ENCODE measurements around the gene RAB44. TPM values are rescaled to one million over a fixed set of nuclear protein-coding genes. Genes with fewer than 3 reads are reported as not detected.
"Not testable (repeated sequence)": the region's sequence is repeated elsewhere in the genome, so short reads cannot be mapped to it uniquely, and the experiment has no call there.

The RAB44 gene
- total RNA-seq, 2 donors from 2014 or later, result 0.14 to 0.45 TPM

DNA sequence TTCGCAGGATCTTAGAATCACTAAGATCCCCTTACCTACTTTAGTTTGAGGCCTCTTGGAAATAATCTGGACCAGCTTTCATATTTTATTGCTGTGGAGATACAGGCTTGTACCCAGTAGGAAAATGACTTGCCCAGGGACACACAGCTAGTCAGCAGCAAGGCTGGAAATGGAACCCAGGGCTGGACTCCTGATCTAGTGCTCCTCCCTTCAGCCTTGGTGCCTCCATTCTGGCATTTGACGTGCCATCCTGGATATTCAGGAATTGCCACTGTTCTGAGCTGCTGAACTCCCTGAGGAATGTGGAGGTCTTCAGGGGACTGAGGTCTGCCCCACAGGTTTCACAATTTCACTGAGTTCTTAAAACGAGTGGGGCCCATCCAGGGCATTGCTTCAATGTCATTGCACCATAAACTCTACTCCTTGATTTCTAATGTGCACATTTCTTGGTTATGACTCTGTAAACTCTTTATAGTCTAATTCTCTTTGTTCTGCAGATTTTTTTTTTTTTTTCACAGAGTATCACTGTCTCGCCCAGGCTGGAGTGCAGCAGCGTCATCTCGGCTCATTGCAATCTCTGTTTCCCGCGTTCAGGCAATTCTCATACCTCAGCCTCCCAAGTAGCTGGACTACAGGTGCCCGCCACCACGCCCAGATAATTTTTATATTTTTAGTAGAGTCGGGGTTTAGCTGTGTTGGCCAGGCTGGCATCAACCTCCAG is 45.8 kb upstream of the RAB44 start:
- Histone ChIP-seq H3K27me3 (replicated peaks; ENCODE audit: insufficient read depth) (no peaks in the 10 kb centered on the region), H3K4me3 (no peak overlapping the region), H3K9me3 (no peaks in the 10 kb centered on the region), H3K36me3 (no peaks in the 10 kb centered on the region), H3K4me1 (replicated peaks) (peaks cover 3% of the 10 kb centered on the region), H3K27ac (no peak overlapping the region)
- intact Hi-C loops (cut with DNase I), result no loop called here
- 81% methylated on average over 11 of the region's 11 CpGs for WGBS
- TF ChIP-seq, protein P1, sequence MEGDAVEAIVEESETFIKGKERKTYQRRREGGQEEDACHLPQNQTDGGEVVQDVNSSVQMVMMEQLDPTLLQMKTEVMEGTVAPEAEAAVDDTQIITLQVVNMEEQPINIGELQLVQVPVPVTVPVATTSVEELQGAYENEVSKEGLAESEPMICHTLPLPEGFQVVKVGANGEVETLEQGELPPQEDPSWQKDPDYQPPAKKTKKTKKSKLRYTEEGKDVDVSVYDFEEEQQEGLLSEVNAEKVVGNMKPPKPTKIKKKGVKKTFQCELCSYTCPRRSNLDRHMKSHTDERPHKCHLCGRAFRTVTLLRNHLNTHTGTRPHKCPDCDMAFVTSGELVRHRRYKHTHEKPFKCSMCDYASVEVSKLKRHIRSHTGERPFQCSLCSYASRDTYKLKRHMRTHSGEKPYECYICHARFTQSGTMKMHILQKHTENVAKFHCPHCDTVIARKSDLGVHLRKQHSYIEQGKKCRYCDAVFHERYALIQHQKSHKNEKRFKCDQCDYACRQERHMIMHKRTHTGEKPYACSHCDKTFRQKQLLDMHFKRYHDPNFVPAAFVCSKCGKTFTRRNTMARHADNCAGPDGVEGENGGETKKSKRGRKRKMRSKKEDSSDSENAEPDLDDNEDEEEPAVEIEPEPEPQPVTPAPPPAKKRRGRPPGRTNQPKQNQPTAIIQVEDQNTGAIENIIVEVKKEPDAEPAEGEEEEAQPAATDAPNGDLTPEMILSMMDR (IDR thresholded peaks at IDR 0.05), result no peak
- TF ChIP-seq POLR2AphosphoS5 (IDR thresholded peaks at IDR 0.05), result no peak
- no peak for TF ChIP-seq POLR2A (IDR thresholded peaks at IDR 0.05)
- DNase-seq (ENCODE audit: low spot score), result no peak

DNA sequence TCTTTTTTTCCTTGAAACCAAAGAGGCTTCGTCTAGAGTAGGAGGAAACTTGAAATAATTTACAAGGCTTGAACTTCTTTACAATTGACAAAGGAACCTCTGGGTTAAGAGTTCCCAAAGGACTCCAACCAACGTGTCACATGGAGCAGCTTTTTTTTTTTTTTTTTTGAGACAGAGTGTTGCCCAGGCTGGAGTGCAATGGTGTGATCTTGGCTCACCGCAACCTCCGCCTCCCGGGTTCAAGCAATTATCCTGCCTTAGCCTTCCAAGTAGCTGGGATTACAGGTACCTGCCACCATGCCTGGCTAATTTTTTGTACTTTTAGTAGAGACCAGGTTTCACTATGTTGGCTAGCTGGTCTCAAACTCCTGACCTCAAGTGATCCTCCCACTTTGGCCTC is 43.2 kb upstream of the RAB44 start:
- H3K4me1 ChIP-seq (replicated peaks); intact Hi-C loops (cut with DNase I); H3K36me3 ChIP-seq; H3K27me3 ChIP-seq (replicated peaks; ENCODE audit: insufficient read depth); H3K27ac ChIP-seq; DNase-seq (ENCODE audit: low spot score); H3K9me3 ChIP-seq; H3K4me3 ChIP-seq: not testable (repeated sequence)
- 78% methylated on average over 5 of the region's 5 CpGs for WGBS

DNA sequence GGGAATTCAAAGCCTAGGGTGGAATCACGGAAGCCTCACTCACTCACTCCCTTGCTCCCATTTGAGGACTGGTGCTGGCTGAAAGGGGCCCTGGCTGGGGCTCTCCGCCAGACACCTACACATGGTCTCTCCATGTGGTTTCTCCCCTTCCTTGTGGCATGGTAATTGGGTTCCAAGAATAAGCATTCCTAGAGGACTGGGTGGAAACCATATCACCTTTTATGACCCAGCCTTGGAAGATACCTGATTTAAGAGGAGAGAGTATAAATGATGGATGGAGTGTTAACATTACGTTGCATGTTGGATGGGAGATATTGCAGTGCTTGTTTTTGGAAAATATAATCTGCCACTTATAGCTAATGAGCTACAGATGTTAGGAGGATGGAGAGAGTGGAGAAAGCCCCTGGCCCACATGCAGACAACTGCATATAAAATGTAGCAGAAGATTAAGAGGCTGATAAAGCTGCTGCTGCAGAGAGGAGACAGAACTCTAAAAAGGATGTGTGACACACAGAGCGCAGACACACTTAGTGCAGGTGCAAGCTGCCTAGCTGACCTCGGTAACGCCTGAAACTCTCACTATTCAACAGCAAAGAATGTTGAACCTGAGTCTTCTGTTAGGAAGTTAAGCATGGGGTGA is 42.4 kb upstream of the RAB44 start:
- 61% methylated on average over 6 of the region's 6 CpGs for WGBS

DNA sequence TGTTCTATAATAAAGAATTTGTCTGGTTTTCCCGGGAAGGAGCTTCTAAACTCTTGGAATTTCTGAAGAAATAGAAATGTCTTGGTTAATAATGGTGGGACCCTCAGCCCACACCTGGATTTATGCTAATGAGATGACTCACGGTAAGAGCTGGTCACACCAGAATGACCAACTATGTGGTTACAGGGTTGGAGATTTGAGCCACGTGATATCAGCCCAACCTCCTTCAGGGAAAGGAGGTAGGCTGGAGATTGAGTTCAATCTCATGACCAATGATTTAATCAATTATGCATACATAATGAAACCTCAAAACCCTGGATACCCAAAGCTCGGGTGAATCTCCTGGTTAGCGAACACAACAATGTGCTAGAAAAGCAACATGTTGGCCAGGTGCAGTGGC is 41.2 kb upstream of the RAB44 start:
- no peak overlapping the region for H3K4me3 ChIP-seq
- H3K27me3 ChIP-seq (replicated peaks; ENCODE audit: insufficient read depth), result no peaks in the 10 kb centered on the region
- TF ChIP-seq, protein P1 (IDR thresholded peaks at IDR 0.05), result no peak
- TF ChIP-seq POLR2A (IDR thresholded peaks at IDR 0.05), result no peak
- TF ChIP-seq POLR2AphosphoS5 (IDR thresholded peaks at IDR 0.05), result no peak
- 90% methylated on average over 5 of the region's 5 CpGs for WGBS
- intact Hi-C loops (cut with DNase I), result no loop called here
- H3K4me1 ChIP-seq (replicated peaks), result no peaks in the 10 kb centered on the region
- no peaks in the 10 kb centered on the region for H3K9me3 ChIP-seq
- H3K27ac ChIP-seq, result no peak overlapping the region
- no peaks in the 10 kb centered on the region for H3K36me3 ChIP-seq
- DNase-seq (ENCODE audit: low spot score), result no peak

More for the DNA sequence above, 42.4 kb upstream of the RAB44 start:
- Histone ChIP-seq H3K9me3 (no peaks in the 10 kb centered on the region), H3K27ac (no peak overlapping the region), H3K27me3 (replicated peaks; ENCODE audit: insufficient read depth) (no peaks in the 10 kb centered on the region), H3K36me3 (no peaks in the 10 kb centered on the region), H3K4me1 (replicated peaks) (peaks cover 3% of the 10 kb centered on the region), H3K4me3 (no peak overlapping the region)
- intact Hi-C loops (cut with DNase I), result no loop called here
- no peak for DNase-seq (ENCODE audit: low spot score)
- TF ChIP-seq POLR2AphosphoS5 (IDR thresholded peaks at IDR 0.05), result no peak
- TF ChIP-seq, protein P1 (IDR thresholded peaks at IDR 0.05), result no peak
- no peak for TF ChIP-seq POLR2A (IDR thresholded peaks at IDR 0.05)

DNA sequence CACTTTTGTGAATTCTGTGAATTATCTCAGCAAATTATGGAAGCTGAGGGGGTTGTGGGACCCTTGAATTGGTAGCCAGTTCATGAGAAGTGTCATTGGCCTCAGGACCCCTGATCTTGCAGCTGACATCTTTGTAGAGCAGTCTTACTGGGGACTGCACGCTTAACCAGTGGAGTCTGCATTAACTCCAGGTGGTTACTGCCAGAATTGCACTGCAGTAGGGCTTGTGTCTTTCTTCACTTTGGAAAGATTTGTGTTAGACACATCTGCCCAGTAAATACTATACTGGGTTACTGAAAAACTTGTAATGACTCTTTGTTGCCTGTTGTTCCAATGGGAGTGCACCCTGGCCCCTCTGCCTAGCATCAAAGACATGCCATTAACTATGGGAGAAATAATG is 40.4 kb upstream of the RAB44 start:
- no peaks in the 10 kb centered on the region for H3K27me3 ChIP-seq (replicated peaks; ENCODE audit: insufficient read depth)
- H3K27ac ChIP-seq, result no peak overlapping the region
- TF ChIP-seq, protein P1 (IDR thresholded peaks at IDR 0.05), result no peak
- WGBS, result 90% methylated on average over 1 of the region's 1 CpG
- no peaks in the 10 kb centered on the region for H3K9me3 ChIP-seq
- no peaks in the 10 kb centered on the region for H3K4me1 ChIP-seq (replicated peaks)
- H3K4me3 ChIP-seq, result no peak overlapping the region
- no peaks in the 10 kb centered on the region for H3K36me3 ChIP-seq
- no peak for DNase-seq (ENCODE audit: low spot score)
- intact Hi-C loops (cut with DNase I), result no loop called here

Data from prostate gland (tissue), 2 donors.